GM19463 (cell line): Measurements from ENCODE around the gene OR4D2.

ENCODE experiments used
- ATAC-seq: cut with Tn5 transposase; IDR thresholded peaks from one replicate; pipeline ENCODE4 v1.9.1; 2021; ENCODE audit warnings: mild to moderate bottlenecking, moderate library complexity; ENCODE audit not compliant: unreplicated experiment

OR4D2 gene

DNA sequence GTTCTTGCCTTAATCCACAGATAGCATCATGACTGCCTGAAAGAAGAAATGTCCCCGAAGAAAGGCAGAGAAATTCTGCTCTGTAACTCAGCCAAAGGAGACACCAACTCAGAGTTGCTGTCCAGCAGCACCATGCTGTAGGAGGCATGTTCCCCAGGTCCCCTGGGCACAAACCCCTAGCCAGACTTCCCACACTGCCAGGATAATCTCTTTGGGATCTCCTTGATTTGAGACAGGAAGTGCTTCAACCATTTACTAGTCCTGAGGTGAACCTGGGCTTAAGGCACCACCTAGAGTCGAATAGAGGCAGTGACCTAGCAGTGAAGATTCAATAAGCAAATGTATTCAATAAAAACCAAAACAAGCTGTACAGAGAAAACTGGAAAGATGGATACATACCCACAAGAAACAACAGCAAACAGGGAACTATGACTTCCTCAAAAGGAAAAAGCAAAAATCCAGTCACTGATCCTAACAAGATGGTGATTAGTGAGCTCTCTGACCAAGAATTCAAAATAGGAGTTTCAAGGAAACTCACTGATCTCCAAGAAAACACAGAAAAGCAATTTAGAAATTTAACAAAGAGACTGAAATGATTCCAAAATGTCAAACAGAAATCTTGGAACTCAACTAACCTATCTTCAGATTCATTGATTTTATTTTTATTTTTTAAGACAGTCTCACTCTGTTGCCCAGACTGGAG lies 5.7 kb downstream of the OR4D2 start:
- ATAC-seq, result no peak

DNA sequence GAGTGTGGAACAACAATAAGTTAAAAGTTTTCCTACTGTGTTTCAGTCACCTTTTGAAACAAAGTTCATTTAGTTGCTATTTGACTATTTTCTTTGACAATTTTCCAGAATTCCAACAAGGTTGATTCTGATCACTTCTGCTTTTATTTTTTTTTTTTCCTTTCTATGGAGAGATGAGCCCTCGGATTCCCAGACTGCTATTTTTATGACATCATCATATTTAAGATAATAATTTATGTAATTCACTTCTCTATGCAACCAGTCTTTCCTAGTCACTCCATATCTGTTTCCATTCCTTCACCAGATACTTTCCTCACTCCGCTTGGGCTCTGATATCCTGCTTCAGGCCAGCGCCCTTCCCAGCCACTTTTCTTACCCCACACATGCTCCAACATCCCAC lies 8.1 kb downstream of the OR4D2 start:
- ATAC-seq, result no peak

DNA sequence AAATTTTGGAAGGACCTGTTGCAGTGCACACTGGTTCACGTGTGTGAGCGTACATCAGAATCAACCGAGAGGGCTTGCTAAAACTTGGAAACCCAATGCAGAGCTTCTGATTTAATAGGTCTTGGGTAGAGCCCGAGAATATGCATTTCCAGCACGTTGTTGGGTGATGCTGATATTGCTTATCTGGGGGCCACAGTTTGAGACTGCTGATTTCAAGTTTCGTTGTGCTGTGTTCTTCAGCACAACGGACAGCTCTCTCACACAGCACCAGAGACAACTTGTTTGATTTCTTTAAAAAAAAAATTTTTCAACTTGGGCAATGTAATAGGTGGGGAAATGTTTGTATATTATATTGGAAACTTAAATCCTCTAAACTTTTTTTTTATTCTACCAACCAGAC lies 9.4 kb downstream of the OR4D2 start:
- ATAC-seq, result no peak

- ATAC-seq, result no peak
Measured at GRCh38 chr17:58181796-58182195, 15.0 kb downstream of the OR4D2 start.

- no peak for ATAC-seq
Measured at GRCh38 chr17:58183514-58183913, 16.7 kb downstream of the OR4D2 start.

- no peak for ATAC-seq
Measured at GRCh38 chr17:58184308-58184985, 17.7 kb downstream of the OR4D2 start.

DNA sequence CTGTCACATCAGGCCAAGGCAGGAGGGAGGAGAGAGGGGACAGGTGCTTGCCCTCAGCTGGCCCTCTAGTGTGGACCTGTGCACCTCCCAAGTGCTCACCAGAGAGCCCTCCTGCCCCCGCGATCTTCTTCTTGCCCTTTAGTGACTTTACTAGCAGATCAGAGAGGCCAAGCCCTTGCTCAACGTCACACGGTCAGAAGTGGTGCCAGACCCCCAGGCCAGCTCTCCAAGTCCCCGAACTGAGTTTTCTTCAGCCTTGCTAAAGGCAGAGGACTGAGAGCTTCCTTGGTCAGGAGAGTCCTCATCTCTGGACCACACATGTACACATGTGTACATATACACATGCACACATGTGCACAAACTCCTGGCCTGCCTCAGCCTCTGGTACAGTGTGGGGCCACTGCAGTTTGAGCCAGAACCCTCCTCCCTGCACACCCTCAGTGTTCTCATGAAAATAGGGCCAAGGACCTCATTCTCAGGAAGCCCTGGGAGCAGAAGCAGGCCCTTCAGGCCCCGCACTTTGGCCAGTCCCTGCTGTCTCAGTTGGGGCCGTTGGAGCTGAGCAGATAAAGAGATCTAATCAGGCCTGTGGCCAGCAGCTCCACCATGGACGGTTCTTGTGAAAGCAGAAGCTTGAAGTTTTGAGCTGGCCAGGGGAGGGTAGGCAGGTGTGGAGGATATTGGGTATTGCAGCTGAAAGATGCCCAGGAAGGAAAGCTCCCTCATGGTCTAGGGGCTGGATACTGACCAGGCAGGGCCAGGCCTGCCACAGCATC lies 18.4 kb downstream of the OR4D2 start:
- ATAC-seq, result no peak

DNA sequence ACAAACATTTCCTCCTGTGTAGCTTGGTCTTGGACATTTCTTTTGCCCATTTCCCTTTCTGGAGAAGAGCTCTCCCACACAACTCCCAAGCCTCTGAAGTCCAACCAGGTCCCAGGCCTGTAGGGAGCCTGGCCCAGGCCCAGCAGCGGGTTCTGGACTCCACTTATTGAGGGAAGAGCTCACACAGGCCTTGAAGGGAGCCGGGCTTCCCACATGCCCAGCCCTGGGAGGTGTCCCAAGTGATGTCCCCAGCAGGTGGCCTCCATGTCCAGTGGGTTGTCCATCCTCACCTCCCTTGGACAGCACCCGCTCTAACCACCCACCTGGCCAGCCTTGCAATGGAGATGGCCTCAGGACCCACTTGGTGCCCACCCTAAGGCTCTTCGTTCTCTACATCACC lies 19.8 kb downstream of the OR4D2 start:
- ATAC-seq, result no peak

DNA sequence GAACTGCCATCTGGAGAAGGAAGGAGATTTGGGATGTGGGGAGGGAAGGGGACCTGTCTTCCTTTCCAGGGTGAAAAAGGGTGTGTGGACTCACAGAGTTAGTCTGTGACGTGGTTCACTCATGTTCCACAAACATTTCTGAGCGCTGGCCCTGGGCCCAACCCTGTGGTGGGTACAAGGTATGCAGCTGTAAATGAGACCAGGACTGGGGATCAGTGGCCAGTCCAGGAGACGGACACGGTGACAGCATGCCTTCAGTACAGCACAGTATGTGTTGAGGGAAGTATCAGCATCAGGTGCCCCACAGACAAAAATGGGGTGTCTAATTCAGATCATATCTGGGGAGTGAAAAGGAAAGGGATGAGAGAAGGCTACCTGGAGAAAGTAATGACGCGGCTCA lies 20.3 kb downstream of the OR4D2 start:
- no peak for ATAC-seq

- no peak for ATAC-seq
Measured at GRCh38 chr17:58187675-58188074, 20.9 kb downstream of the OR4D2 start.

GRCh38 chr17:58189436-58190146 lies 22.8 kb downstream of the OR4D2 start:
- ATAC-seq, result no peak

DNA sequence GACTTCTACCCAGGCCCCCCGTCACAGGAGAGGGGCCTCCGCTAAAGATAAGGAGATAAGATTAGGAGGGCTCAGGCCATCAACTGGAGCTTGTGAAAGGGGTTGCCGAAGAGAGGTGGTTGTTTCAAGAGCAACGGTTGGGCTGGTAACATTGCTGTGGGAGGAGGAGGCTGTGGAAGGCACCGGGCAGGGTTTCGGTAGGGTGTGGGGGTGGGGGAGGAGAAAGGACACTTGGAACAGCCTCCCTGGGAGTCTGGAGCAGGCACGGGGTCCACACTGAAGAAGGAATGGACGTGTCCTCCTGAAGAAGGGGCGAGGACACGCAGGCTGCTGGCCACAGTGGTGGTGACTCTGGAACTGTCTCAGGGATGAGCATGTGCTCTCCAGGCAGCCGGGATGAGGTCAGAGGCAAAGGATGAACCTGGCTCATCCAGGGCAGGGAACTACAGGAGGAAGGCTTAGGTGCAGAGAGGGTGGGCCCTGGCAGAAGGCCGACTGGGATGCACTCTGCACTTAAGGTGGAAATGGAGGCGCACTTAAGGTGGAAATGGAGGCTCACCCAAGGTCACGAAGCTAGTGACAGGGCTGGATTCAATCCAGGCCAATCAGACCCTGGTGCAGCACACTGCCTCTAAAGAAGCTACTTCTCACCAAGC lies 24.6 kb downstream of the OR4D2 start:
- ATAC-seq, result no peak

DNA sequence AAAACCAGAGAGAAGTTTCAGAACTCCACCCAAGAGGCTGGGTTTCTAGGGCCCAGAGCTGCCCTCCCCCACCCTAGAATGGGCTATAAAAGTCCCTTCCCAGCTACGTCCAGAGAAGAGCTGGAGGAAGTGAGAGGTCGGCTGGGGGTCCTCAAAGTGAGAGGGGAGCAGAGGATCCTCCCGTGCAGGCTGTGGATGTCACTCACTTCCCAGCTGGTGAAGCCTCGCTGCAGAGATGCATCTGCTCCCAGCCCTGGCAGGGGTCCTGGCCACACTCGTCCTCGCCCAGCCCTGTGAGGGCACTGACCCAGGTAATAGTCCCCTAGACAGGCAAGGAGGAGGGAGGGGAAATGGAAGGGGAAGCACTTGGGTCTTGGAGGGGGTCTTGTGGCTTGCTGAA lies 25.8 kb downstream of the OR4D2 start, which contains the start of gene EPX:
EPX (plus strand) TSS at position 115 of the 400 bp plus-strand sequence; CDS start at position 236, 121 bp downstream.
- no peak for ATAC-seq

GRCh38 chr17:58193641-58194255 lies 27.0 kb downstream of the OR4D2 start:
- ATAC-seq, result no peak

DNA sequence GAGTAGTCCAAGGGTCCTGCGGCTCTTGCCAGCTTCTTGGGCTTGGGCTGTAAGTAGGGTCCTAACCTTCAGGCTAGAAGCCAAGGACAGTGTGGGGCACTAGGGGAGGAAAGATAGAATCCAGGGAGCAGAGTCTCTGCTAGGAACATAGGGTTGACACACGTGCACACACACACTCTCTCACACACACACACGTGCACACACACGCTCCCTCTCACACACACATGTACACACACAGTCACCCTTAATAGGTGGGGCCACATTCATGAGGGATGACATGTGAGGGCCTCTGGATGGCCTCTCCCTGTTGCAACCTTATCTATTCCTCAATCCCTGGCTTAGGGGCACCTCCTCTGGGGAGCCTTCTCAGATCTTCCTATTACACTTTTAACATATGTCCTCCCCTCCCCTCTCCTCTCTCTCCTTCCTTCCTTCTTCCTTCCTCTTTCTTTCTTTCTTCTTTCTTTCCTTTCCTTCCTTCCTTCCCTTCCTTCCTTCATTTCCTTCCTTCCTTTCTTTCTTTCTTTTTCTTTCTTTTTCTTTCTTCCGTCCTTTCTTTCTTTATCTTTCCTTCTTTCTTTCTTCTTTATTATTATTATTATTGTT lies 28.8 kb downstream of the OR4D2 start:
- ATAC-seq, result no peak

DNA sequence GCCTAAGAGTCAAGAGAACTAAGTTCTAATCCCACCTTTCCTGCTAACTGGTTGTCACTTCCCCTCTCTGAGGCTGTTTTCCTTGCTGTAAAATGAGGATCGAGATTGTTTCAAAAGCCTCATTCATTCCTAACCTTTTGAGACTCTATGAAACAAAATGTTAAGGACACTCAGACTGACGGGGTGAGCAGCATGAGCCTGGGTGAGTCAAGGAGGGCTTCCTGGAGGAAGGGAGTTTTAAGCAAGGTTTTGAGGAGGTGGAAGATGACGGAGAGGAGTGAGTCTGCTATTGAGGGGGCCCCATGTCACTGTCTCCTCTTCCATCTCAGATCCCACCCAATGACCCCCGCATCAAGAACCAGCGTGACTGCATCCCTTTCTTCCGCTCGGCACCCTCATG lies 29.8 kb downstream of the OR4D2 start:
- ATAC-seq, result no peak

GRCh38 chr17:58200024-58200633 lies 33.3 kb downstream of the OR4D2 start:
- no peak for ATAC-seq

- ATAC-seq, result no peak
Measured at GRCh38 chr17:58202859-58203258, 36.1 kb downstream of the OR4D2 start.

GRCh38 chr17:58204796-58205195 lies 38.0 kb downstream of the OR4D2 start:
- ATAC-seq, result no peak
